Tibial artery (tissue), 4 donors: ENCODE measurements around the gene PRDX1.
A peak's percentile ranks its signal among the peaks of the same experiment; 100 is the strongest.
"Not testable (repeated sequence)": the region's sequence is repeated elsewhere in the genome, so short reads cannot be mapped to it uniquely, and the experiment has no call there.

Experiments used
- DNase-seq, 2 donors: peaks; one replicate each; pipeline ENCODE4 v3.0.0-alpha.2; 2019
- H3K27ac ChIP-seq, 2 donors: fragments of 200-600 bp; sonication (generic) in 1 of 2; 1 replicate in 1 of 2; 2 replicates in 1 of 2; pipeline ENCODE4 v1.5.1; 2018 to 2019; ENCODE audit warnings: mild to moderate bottlenecking in 1 of 2
- H3K27me3 ChIP-seq, 2 donors: fragments of 200-600 bp; sonication (generic) in 1 of 2; one replicate each; pipeline versions ENCODE4 v1.5.1 to v1.6.0; 2016 to 2019
- H3K36me3 ChIP-seq, 3 donors: fragments of 200-600 bp; sonication (generic) in 2 of 3; one replicate each; pipeline ENCODE4 v1.5.1; 2016 to 2019; ENCODE audit warnings: mild to moderate bottlenecking in 2 of 3
- H3K4me1 ChIP-seq, 4 donors: fragments of 200-600 bp; sonication (generic) in 2 of 4; 1 replicate in 3 of 4; 2 replicates in 1 of 4; pipeline ENCODE4 v1.5.1; 2016 to 2019
- H3K4me3 ChIP-seq, 2 donors: fragments of 200-600 bp; sonication (generic) in 1 of 2; 1 replicate in 1 of 2; 2 replicates in 1 of 2; pipeline ENCODE4 v1.5.1; 2018 to 2019; ENCODE audit warnings: mild to moderate bottlenecking in 2 of 2
- H3K9me3 ChIP-seq, 3 donors: fragments of 200-600 bp; sonication (generic) in 1 of 3; one replicate each; pipeline ENCODE4 v1.5.1; 2016 to 2019
- CTCF ChIP-seq, 2 experiments: fragments of 200-600 bp in 1 of 2; fragments of 450-650 bp in 1 of 2; IDR thresholded peaks; one replicate each; pipeline ENCODE4 v1.5.1; 2017 to 2019; ENCODE audit warnings: antibody characterized with exemption in 2 of 2, mild to moderate bottlenecking in 1 of 2, moderate library complexity in 1 of 2
- intact Hi-C: fragments of 100-400 bp; cut with DNase I; formaldehyde crosslinking; loops from one replicate; pipeline ENCODE4 v1.15.0; 2023; ENCODE audit warnings: low total_unique reads

Gene PRDX1

GRCh38 chr1:45522324-45523104 lies 830 bp upstream of the PRDX1 start:
- Histone ChIP-seq H3K4me3 (peak overlapping the region; percentile 76 to 92), H3K27me3 (no peaks in the 10 kb centered on the region), H3K4me1 (peaks cover 0 to 19% (median 11%) of the 10 kb centered on the region in 4 donors), H3K9me3 (no peaks in the 10 kb centered on the region), H3K27ac (peak overlapping the region; percentile 88 to 97), H3K36me3 (peaks cover 4 to 11% (median 7%) of the 10 kb centered on the region in 3 donors)
- intact Hi-C loops = no loop called here
- no peak for TF ChIP-seq CTCF (IDR thresholded peaks at IDR 0.05)
- DNase-seq = no peak

DNA sequence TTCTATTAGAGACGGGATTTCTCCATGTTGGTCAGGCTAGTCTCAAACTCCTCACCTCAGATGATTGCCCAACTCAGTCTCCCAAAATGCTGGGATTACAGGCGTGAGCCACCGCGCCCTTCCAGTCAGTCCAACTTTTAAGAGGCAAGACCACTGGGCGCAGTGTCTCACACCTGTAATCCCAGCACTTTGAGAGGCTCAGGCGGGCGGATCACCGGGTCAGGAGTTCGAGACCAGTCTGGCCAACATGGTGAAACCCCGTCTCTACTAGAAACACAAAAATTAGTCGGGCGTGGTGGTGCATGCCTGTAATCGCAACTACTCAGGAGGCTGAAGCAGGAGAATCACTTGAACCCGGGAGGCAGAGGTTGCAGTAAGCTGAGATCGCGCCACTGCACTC lies 1.9 kb downstream of the PRDX1 start:
- Histone ChIP-seq H3K36me3 (peaks cover 29 to 38% (median 32%) of the 10 kb centered on the region in 3 donors), H3K4me3 (peak overlapping the region in 1 of 2 donors; percentile 8), H3K27ac (peak overlapping the region in 1 of 2 donors; percentile 2), H3K4me1 (peaks cover 0 to 32% (median 15%) of the 10 kb centered on the region in 4 donors)
- DNase-seq, H3K27me3 ChIP-seq, H3K9me3 ChIP-seq, intact Hi-C loops: not testable (repeated sequence)

GRCh38 chr1:45518910-45519309 lies 2.8 kb downstream of the PRDX1 start:
- H3K27ac ChIP-seq = peak overlapping the region in 1 of 2 donors; percentile 2
- intact Hi-C loops = no loop called here
- H3K36me3 ChIP-seq = peaks cover 38 to 47% (median 41%) of the 10 kb centered on the region in 3 donors
- peaks cover 0 to 32% (median 15%) of the 10 kb centered on the region in 4 donors for H3K4me1 ChIP-seq
- no peaks in the 10 kb centered on the region for H3K27me3 ChIP-seq
- no peaks in the 10 kb centered on the region for H3K9me3 ChIP-seq
- no peak for TF ChIP-seq CTCF (IDR thresholded peaks at IDR 0.05)
- no peak overlapping the region for H3K4me3 ChIP-seq
- DNase-seq = no peak

GRCh38 chr1:45518366-45518765 lies 3.3 kb downstream of the PRDX1 start:
- H3K27me3 ChIP-seq, DNase-seq, H3K4me3 ChIP-seq, H3K9me3 ChIP-seq, intact Hi-C loops, H3K27ac ChIP-seq: not testable (repeated sequence)
- Histone ChIP-seq H3K4me1 (peaks cover 0 to 32% (median 15%) of the 10 kb centered on the region in 4 donors), H3K36me3 (peaks cover 43 to 52% (median 46%) of the 10 kb centered on the region in 3 donors)

DNA sequence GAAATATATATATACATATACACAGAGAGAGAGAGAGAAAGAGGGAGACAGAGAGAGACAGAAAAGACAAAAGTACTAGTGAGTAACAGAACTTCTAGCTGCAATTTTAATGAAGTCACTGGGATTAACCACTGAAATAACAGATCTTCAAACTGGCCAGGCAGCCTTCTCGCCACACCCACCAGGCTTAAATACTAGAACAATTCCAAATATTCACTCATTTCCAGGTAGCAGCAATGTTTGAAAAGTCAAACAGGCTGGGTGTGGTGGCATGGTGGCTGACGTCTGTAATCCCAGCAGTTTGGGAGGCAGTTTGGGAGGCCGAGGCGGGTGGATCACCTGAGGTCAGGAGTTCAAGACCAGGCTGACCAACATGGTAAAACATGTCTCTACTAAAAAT lies 5.2 kb downstream of the PRDX1 start:
- TF ChIP-seq CTCF (IDR thresholded peaks at IDR 0.05) = no peak
- H3K4me3 ChIP-seq = no peak overlapping the region
- intact Hi-C loops = no loop called here
- peaks cover 0 to 32% (median 13%) of the 10 kb centered on the region in 4 donors for H3K4me1 ChIP-seq
- H3K36me3 ChIP-seq = peaks cover 62 to 71% (median 64%) of the 10 kb centered on the region in 3 donors
- H3K27ac ChIP-seq = no peak overlapping the region
- no peaks in the 10 kb centered on the region for H3K9me3 ChIP-seq
- H3K27me3 ChIP-seq = no peaks in the 10 kb centered on the region
- DNase-seq = no peak

GRCh38 chr1:45516036-45516435 lies 5.6 kb downstream of the PRDX1 start:
- H3K27ac ChIP-seq = no peak overlapping the region
- no peaks in the 10 kb centered on the region for H3K27me3 ChIP-seq

GRCh38 chr1:45513532-45514260 lies 8.0 kb downstream of the PRDX1 start:
- H3K9me3 ChIP-seq, DNase-seq, H3K4me3 ChIP-seq, H3K27ac ChIP-seq, H3K27me3 ChIP-seq: not testable (repeated sequence)
- intact Hi-C loops = loop anchor here (2.0 kb wide), 1 partner anchor 55 kb away; no protein-coding TSS in a partner anchor
- Histone ChIP-seq H3K36me3 (peaks cover 80 to 97% (median 90%) of the 10 kb centered on the region in 3 donors), H3K4me1 (peaks cover 0 to 15% (median 7%) of the 10 kb centered on the region in 4 donors)

More at GRCh38 chr1:45516036-45516435, 5.6 kb downstream of the PRDX1 start:
- peaks cover 0 to 32% (median 13%) of the 10 kb centered on the region in 4 donors for H3K4me1 ChIP-seq
- TF ChIP-seq CTCF (IDR thresholded peaks at IDR 0.05) = no peak
- H3K36me3 ChIP-seq = peaks cover 66 to 76% (median 68%) of the 10 kb centered on the region in 3 donors
- intact Hi-C loops = no loop called here
- no peak for DNase-seq
- H3K4me3 ChIP-seq = no peak overlapping the region
- H3K9me3 ChIP-seq = no peaks in the 10 kb centered on the region
